PFSK-1 (cell line): ENCODE results near the gene LTC4S.

Source experiments
- POLR2AphosphoS5 ChIP-seq: IDR thresholded peaks from 2 replicates; pipeline ENCODE4 v1.6.1; 2012; ENCODE audit warnings: low read depth, mild to moderate bottlenecking, control low read depth, low read length, moderate library complexity
- REST ChIP-seq, 2 experiments: IDR thresholded peaks; 2 replicates each; pipeline versions ENCODE4 v1.6.1 to v1.8.0; 2011 to 2012; ENCODE audit warnings: low read depth in 2 of 2, low read length in 2 of 2, control low read depth in 1 of 2, inconsistent platforms in 1 of 2, mild to moderate bottlenecking in 1 of 2, moderate library complexity in 1 of 2; ENCODE audit not compliant: insufficient read depth in 1 of 2
- SIN3A ChIP-seq: IDR thresholded peaks from 2 replicates; pipeline ENCODE4 v1.6.1; 2012; ENCODE audit warnings: mild to moderate bottlenecking, low read length, moderate library complexity, borderline replicate concordance; ENCODE audit not compliant: insufficient read depth

DNA sequence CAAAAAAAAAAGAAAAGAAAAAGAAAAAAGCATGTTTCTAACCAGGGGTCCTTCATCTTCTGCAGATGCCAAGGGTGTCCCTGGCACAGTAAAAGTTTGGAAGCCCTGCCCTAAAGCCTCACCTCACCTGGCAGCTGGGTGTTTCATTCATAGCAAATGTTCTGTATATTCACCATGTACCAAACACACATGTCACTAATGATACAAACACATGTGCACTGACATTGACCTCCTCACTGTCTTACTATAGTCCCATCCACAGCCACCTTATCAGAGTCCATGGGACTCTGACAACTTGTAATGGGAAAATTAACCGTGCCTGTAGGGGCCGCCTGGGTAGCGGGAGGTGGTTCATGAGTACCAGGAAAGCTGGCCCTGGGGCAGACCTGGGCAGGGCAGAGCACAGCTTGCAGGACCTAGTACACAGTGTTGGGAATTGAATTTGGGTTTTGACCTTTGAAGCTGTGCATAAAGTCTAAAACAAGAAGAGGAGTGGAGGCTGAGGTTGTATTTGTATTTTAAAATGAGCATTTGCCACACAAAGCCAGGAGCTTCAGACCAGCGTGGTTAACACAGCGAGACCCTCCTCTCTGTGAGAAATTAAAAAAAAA lies 19.3 kb downstream of the LTC4S start:
- TF ChIP-seq SIN3A, result no peak
- no peak for TF ChIP-seq REST (IDR thresholded peaks at IDR 0.05; ENCODE audit: insufficient read depth in 1 of 2, low read depth in 2 of 2, low read length in 2 of 2)
- TF ChIP-seq POLR2AphosphoS5, result no peak
